Measurements from ENCODE around the gene CFAP46. TPM values are rescaled to one million over a fixed set of nuclear protein-coding genes. Genes with fewer than 3 reads are reported as not detected.
"Not testable (repeated sequence)": the region's sequence is repeated elsewhere in the genome, so short reads cannot be mapped to it uniquely, and the experiment has no call there.

CFAP46 gene
- total and polyA plus RNA-seq, 9 donors: 0.50 to 22.4 (median 1.6) TPM; not detected in 1

DNA sequence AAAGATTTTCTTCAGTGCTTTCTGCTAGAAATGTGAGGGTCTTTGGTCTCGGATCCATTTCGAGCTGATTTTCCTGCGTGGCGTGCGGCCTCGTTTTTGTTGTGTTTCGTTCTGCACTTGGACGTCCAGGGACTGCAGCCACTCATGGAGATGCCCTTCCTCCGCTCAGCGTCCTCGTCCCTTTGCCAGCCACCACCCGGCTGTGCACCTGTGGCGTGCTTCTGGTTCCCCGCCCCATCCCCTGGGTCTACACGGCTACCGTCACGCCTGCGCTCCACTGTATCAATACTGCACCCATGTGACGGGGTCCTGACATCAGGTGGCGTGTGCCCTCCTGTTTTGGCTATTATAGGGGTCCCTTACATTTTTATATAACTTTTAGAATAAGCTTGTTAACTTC, 113.7 kb downstream of the CFAP46 start:
- H3K36me3 ChIP-seq: no peaks in the 10 kb centered on the region
- H3K27me3 ChIP-seq: no peaks in the 10 kb centered on the region
- H3K27ac ChIP-seq: no peak overlapping the region
- intact Hi-C loops (cut with DNase I): no loop called here
- H3K4me3 ChIP-seq: no peak overlapping the region
- no peaks in the 10 kb centered on the region for H3K4me1 ChIP-seq (ENCODE audit: insufficient read depth)
- H3K9me3 ChIP-seq: no peaks in the 10 kb centered on the region
- TF ChIP-seq CTCF (IDR thresholded peaks at IDR 0.05) (no peak), POLR2A (IDR thresholded peaks at IDR 0.05) (no peak), EP300 (IDR thresholded peaks at IDR 0.05) (no peak)
- 91 to 93% (median 91%) methylated on average over 20 of the region's 20 CpGs for WGBS, 3 donors
- DNase-seq: peak in 1 of 5 donors; percentile 9

GRCh38 chr10:132827861-132828539, 114.4 kb downstream of the CFAP46 start:
- no peaks in the 10 kb centered on the region for H3K36me3 ChIP-seq

GRCh38 chr10:132827423-132827789, 115.0 kb downstream of the CFAP46 start:
- no peaks in the 10 kb centered on the region for H3K4me1 ChIP-seq (ENCODE audit: insufficient read depth)
- no peaks in the 10 kb centered on the region for H3K27me3 ChIP-seq
- no peak overlapping the region for H3K27ac ChIP-seq
- WGBS, 3 donors: 76 to 78% (median 76%) methylated on average over 13 of the region's 13 CpGs
- H3K4me3 ChIP-seq: no peak overlapping the region
- intact Hi-C loops (cut with DNase I): no loop called here
- no peaks in the 10 kb centered on the region for H3K36me3 ChIP-seq
- peak in 1 of 5 donors; percentile 5 for DNase-seq
- no peaks in the 10 kb centered on the region for H3K9me3 ChIP-seq
- TF ChIP-seq EP300 (IDR thresholded peaks at IDR 0.05): no peak

More at GRCh38 chr10:132827861-132828539, 114.4 kb downstream of the CFAP46 start:
- 80 to 86% (median 82%) methylated on average over 29 of the region's 29 CpGs for WGBS, 3 donors
- no peaks in the 10 kb centered on the region for H3K27me3 ChIP-seq
- no peak overlapping the region for H3K27ac ChIP-seq
- H3K9me3 ChIP-seq: no peaks in the 10 kb centered on the region
- no peak for TF ChIP-seq CTCF (IDR thresholded peaks at IDR 0.05)
- TF ChIP-seq EP300 (IDR thresholded peaks at IDR 0.05): no peak
- TF ChIP-seq POLR2A (IDR thresholded peaks at IDR 0.05): no peak
- intact Hi-C loops (cut with DNase I): no loop called here
- no peaks in the 10 kb centered on the region for H3K4me1 ChIP-seq (ENCODE audit: insufficient read depth)
- no peak overlapping the region for H3K4me3 ChIP-seq
- DNase-seq: peak in 1 of 5 donors; percentile 15

DNA sequence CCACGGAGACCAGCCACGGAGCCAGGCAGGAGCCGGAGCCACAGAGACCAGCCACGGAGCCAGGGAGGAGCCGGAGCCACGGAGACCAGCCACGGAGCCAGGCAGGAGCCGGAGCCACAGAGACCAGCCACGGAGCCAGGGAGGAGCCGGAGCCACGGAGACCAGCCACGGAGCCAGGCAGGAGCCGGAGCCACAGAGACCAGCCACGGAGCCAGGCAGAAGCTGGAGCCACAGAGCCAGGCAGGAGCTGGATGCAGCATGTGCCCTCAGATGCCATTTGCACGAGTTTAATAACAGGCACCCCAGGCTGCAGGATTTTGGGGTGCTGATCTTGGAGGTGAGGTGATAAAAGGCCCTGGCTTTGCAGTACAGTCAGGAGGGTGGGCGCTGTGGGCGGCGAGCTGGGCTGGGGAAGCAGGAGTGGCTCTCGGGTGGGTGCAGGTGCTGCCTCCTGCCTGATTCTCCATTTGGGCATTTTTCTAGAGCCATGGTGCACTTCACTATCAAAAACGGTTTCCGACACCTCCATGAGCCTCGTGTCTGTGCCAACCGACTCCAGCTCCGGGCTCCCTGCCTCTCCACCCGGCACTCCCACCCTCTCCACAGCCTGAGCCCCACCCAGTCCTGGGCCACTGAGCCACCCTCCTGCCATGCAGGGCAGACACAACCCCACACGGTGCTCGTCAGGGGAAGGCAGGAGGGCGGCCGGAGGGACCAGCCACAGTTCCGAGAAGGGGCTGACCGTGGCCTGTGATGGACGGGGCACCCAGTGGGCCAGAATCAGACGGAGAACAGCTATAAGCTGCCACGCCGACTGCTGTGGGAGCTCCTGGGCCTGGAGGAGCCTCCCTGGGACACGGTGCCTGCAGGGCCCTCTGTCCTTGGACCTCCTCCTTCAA, 115.6 kb downstream of the CFAP46 start:
- H3K36me3 ChIP-seq: no peaks in the 10 kb centered on the region
- no peak for TF ChIP-seq EP300 (IDR thresholded peaks at IDR 0.05)
- no peak for TF ChIP-seq CTCF (IDR thresholded peaks at IDR 0.05)
- TF ChIP-seq POLR2A (IDR thresholded peaks at IDR 0.05): no peak
- H3K4me3 ChIP-seq: no peak overlapping the region
- DNase-seq: peak in 1 of 5 donors; percentile 19
- H3K9me3 ChIP-seq: no peaks in the 10 kb centered on the region
- H3K27me3 ChIP-seq: no peaks in the 10 kb centered on the region
- H3K27ac ChIP-seq: no peak overlapping the region
- WGBS, 3 donors: 90 to 93% (median 91%) methylated on average over 35 to 36 of the region's 36 CpGs
- no peaks in the 10 kb centered on the region for H3K4me1 ChIP-seq (ENCODE audit: insufficient read depth)
- intact Hi-C loops (cut with DNase I): no loop called here

DNA sequence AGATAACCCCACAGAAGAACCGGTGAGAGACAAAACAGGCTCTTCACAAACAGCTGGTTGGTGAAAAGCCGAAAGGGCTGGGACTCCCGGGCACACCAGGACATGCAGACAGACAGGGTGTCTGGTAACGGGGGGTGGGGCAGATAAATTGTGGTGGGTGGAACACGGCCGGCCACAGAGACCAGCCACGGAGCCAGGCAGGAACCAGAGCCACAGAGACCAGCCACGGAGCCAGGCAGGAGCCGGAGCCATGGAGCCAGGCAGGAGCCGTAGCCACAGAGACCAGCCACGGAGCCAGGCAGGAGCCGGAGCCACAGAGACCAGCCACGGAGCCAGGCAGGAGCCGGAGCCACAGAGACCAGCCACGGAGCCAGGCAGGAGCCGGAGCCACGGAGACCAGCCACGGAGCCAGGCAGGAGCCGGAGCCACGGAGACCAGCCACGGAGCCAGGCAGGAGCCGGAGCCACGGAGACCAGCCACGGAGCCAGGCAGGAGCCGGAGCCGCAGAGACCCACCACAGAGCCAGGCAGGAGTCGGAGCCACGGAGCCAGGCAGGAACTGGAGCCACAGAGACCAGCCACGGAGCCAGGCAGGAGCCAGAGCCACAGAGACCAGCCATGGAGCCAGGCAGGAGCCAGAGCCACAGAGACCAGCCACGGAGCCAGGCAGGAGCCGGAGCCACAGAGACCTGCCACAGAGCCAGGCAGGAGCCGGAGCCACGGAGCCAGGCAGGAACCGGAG, 116.4 kb downstream of the CFAP46 start:
- H3K27ac ChIP-seq; H3K4me3 ChIP-seq; H3K27me3 ChIP-seq; H3K9me3 ChIP-seq; H3K36me3 ChIP-seq; intact Hi-C loops (cut with DNase I); H3K4me1 ChIP-seq (ENCODE audit: insufficient read depth): not testable (repeated sequence)
- peak in 1 of 5 donors; percentile 3 for DNase-seq
- WGBS, 3 donors: 86 to 94% (median 93%) methylated on average over 33 to 34 of the region's 34 CpGs

All from ovary (tissue), 9 donors.